ENCODE results near the gene MSX2. TPM values are rescaled to one million over a fixed set of nuclear protein-coding genes. Genes with fewer than 3 reads are reported as not detected.
A peak's percentile ranks its signal among the peaks of the same experiment; 100 is the strongest.

Gene MSX2
- total RNA-seq, 1 donor from 2014 or later: 0.56 TPM

GRCh38 chr5:174737330-174737729 is 12.9 kb downstream of the MSX2 start:
- H3K27ac Mint-ChIP-seq (ENCODE audit: unreplicated experiment): no peak overlapping the region
- peaks cover 18% of the 10 kb centered on the region for H3K27me3 Mint-ChIP-seq (ENCODE audit: unreplicated experiment)
- no peak for TF ChIP-seq CTCF (IDR thresholded peaks at IDR 0.05; ENCODE audit: unreplicated experiment)
- H3K36me3 Mint-ChIP-seq (ENCODE audit: low read depth, unreplicated experiment): no peaks in the 10 kb centered on the region
- DNase-seq (ENCODE audit: low spot score): no peak
- peaks cover 10% of the 10 kb centered on the region for H3K4me1 Mint-ChIP-seq (ENCODE audit: unreplicated experiment)
- H3K9me3 Mint-ChIP-seq (ENCODE audit: unreplicated experiment): no peaks in the 10 kb centered on the region
- H3K4me3 Mint-ChIP-seq (ENCODE audit: unreplicated experiment): no peak overlapping the region

- Mint-ChIP-seq H3K27me3 (ENCODE audit: unreplicated experiment) (peaks cover 9% of the 10 kb centered on the region), H3K4me3 (ENCODE audit: unreplicated experiment) (no peak overlapping the region), H3K9me3 (ENCODE audit: unreplicated experiment) (peaks cover 8% of the 10 kb centered on the region), H3K27ac (ENCODE audit: unreplicated experiment) (no peak overlapping the region), H3K4me1 (ENCODE audit: unreplicated experiment) (no peaks in the 10 kb centered on the region), H3K36me3 (ENCODE audit: low read depth, unreplicated experiment) (peaks cover 7% of the 10 kb centered on the region)
- no peak for DNase-seq (ENCODE audit: low spot score)
- no peak for TF ChIP-seq CTCF (IDR thresholded peaks at IDR 0.05; ENCODE audit: unreplicated experiment)
Measured at GRCh38 chr5:174741352-174741751, 17.0 kb downstream of the MSX2 start.

GRCh38 chr5:174744896-174745295 is 20.5 kb downstream of the MSX2 start:
- Mint-ChIP-seq H3K4me3 (ENCODE audit: unreplicated experiment) (no peak overlapping the region), H3K9me3 (ENCODE audit: unreplicated experiment) (peaks cover 8% of the 10 kb centered on the region), H3K27me3 (ENCODE audit: unreplicated experiment) (peaks cover 12% of the 10 kb centered on the region), H3K4me1 (ENCODE audit: unreplicated experiment) (no peaks in the 10 kb centered on the region), H3K27ac (ENCODE audit: unreplicated experiment) (no peak overlapping the region), H3K36me3 (ENCODE audit: low read depth, unreplicated experiment) (peaks cover 7% of the 10 kb centered on the region)
- DNase-seq (ENCODE audit: low spot score): no peak
- TF ChIP-seq CTCF (IDR thresholded peaks at IDR 0.05; ENCODE audit: unreplicated experiment): no peak

- no peak for DNase-seq (ENCODE audit: low spot score)
- Mint-ChIP-seq H3K27me3 (ENCODE audit: unreplicated experiment) (peaks cover 15% of the 10 kb centered on the region), H3K27ac (ENCODE audit: unreplicated experiment) (no peak overlapping the region), H3K9me3 (ENCODE audit: unreplicated experiment) (peaks cover 8% of the 10 kb centered on the region), H3K4me3 (ENCODE audit: unreplicated experiment) (no peak overlapping the region), H3K36me3 (ENCODE audit: low read depth, unreplicated experiment) (peaks cover 7% of the 10 kb centered on the region), H3K4me1 (ENCODE audit: unreplicated experiment) (no peaks in the 10 kb centered on the region)
- TF ChIP-seq CTCF (IDR thresholded peaks at IDR 0.05; ENCODE audit: unreplicated experiment): no peak
Measured at GRCh38 chr5:174745590-174746103, 21.3 kb downstream of the MSX2 start.

GRCh38 chr5:174750711-174751110 is 26.3 kb downstream of the MSX2 start:
- Mint-ChIP-seq H3K9me3 (ENCODE audit: unreplicated experiment) (no peaks in the 10 kb centered on the region), H3K27me3 (ENCODE audit: unreplicated experiment) (peaks cover 13% of the 10 kb centered on the region), H3K4me3 (ENCODE audit: unreplicated experiment) (peak overlapping the region; percentile 81), H3K4me1 (ENCODE audit: unreplicated experiment) (no peaks in the 10 kb centered on the region), H3K36me3 (ENCODE audit: low read depth, unreplicated experiment) (no peaks in the 10 kb centered on the region), H3K27ac (ENCODE audit: unreplicated experiment) (no peak overlapping the region)
- no peak for TF ChIP-seq CTCF (IDR thresholded peaks at IDR 0.05; ENCODE audit: unreplicated experiment)
- DNase-seq (ENCODE audit: low spot score): no peak
